ENCODE measurements around the gene BDH2.

BDH2 gene

DNA sequence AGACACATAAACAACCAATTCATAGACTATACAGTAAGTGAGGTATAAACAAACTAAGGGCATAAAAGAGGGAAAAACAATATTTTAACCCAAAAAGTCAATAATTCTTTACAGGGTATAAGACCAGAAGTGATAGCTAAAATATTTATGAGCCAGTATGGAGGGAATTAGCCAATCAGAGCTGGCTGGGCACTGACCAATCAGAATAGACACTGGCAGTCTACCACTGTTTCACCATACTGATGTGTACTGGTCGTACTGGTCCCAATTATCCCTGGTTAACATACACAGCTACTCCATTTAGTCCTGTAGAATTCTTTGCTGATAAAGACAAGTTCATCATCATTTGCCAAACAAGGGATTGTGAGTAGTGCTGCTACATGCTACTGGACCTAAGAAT is 70.3 kb downstream of the BDH2 start:
- DNase-seq (ENCODE audit: low read depth, low spot score): no peak

Measured in smooth muscle cell of the brain vasculature (primary cell).